Aorta (tissue), 5 donors: ENCODE measurements around the gene PGS1. TPM values are rescaled to one million over a fixed set of nuclear protein-coding genes. Genes with fewer than 3 reads are reported as not detected.

Source experiments
- ATAC-seq: fragments of 200-7000 bp; cut with Tn5 transposase; one replicate; pipeline ENCODE4 v1.9.1; 2022; ENCODE audit warnings: moderate library complexity; ENCODE audit not compliant: low FRiP score
- DNase-seq, 2 donors: peaks; one replicate each; pipeline ENCODE4 v3.0.0-alpha.2; 2020
- H3K27ac ChIP-seq, 2 donors: one replicate each; pipeline ENCODE4 v1.5.1; 2013; ENCODE audit warnings: low read length in 2 of 2, mild to moderate bottlenecking in 2 of 2, moderate library complexity in 2 of 2, control low read depth in 1 of 2, inconsistent platforms in 1 of 2, low read depth in 1 of 2
- H3K27me3 ChIP-seq, 2 donors: one replicate each; pipeline ENCODE4 v1.6.1; 2013; ENCODE audit warnings: control low read depth in 1 of 2, low read length in 1 of 2, mild to moderate bottlenecking in 1 of 2, moderate library complexity in 1 of 2; ENCODE audit not compliant: insufficient read depth in 2 of 2, control insufficient read depth in 1 of 2
- H3K36me3 ChIP-seq, 2 donors: one replicate each; pipeline ENCODE4 v1.6.1; 2013; ENCODE audit warnings: control low read depth in 1 of 2, low read length in 1 of 2, mild to moderate bottlenecking in 1 of 2; ENCODE audit not compliant: insufficient read depth in 2 of 2, control insufficient read depth in 1 of 2
- H3K4me1 ChIP-seq, 2 donors: one replicate each; pipeline ENCODE4 v1.6.1; 2013; ENCODE audit warnings: low read length in 2 of 2, control low read depth in 1 of 2, mild to moderate bottlenecking in 1 of 2, moderate library complexity in 1 of 2; ENCODE audit not compliant: insufficient read depth in 2 of 2, control insufficient read depth in 1 of 2
- H3K4me3 ChIP-seq, 2 donors: one replicate each; pipeline ENCODE4 v1.5.1; 2013; ENCODE audit warnings: low read length in 2 of 2, control low read depth in 1 of 2, mild to moderate bottlenecking in 1 of 2
- H3K9me3 ChIP-seq: one replicate; pipeline ENCODE4 v1.6.1; 2013; ENCODE audit warnings: mild to moderate bottlenecking, low read length; ENCODE audit not compliant: control insufficient read depth
- WGBS, 2 donors: extraction: QIAGEN DNeasy Blood & Tissue Kit; methylation state at CpG; one replicate each; pipeline ENCODE4 v1.1.7; 2013; 5-methylcytosine and 5-hydroxymethylcytosine counted together
- intact Hi-C, 2 donors: fragments of 100-400 bp; cut with DNase I; formaldehyde crosslinking; loops; one replicate each; pipeline versions ENCODE4 v1.14.2 to v1.15.0; 2022
- polyA plus RNA-seq, 2 donors: library from polyadenylated mRNA; stranded (reverse); fragments of 200-250 nt; gene quantifications; one replicate each; pipeline ENCODE4 v1.2.3, GENCODE V29; 2013
- total RNA-seq, 2 donors: library from RNA; stranded (reverse); fragmentation: NEBNext Ultra II Directional; extraction: Animal tissue kit (Norgen Biotek cat#: 25700); gene quantifications; one replicate each; pipeline ENCODE4 v1.2.1, GENCODE V29; 2021
- donor health status: healthy with polysubstance abuse.
- donor health status: Bipolar disorder and iron deficiency.
- donor health status: DM: no; HTN: no; CAD: no.
- donor health status: DM: no; HTN: no; CAD: no.
- donor health status: DM: yes; HTN: yes; CAD: no.

Gene PGS1
- total and polyA plus RNA-seq, 4 donors: 9.9 to 67.0 (median 38.4) TPM

DNA sequence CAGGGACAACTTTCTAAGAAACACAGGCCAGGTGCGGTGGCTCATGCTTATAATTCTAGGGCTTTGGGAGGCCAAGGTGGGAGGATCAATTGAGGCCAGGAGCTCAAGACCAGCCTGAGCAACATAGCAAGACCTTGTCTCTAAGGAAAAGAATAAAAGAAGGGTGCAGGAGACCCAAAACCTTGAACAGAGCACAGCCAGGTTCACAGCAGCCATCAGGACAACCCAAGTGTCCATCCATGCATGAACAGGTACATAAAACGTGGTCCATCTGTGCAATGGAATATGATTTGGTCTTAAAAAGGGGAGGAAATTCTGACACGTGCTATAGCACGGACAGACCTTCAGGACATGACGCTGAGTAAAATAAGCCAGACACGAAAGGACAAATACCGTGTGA, 91.0 kb downstream of the PGS1 start:
- peaks cover 2% of the 10 kb centered on the region for H3K9me3 ChIP-seq
- no peak overlapping the region for H3K4me3 ChIP-seq
- intact Hi-C loops: no loop called here
- 92 to 94% methylated on average over 7 of the region's 7 CpGs for WGBS, 2 donors
- ATAC-seq (no peak), DNase-seq (no peak)
- H3K36me3 ChIP-seq: no peaks in the 10 kb centered on the region
- no peaks in the 10 kb centered on the region for H3K27me3 ChIP-seq
- no peak overlapping the region for H3K27ac ChIP-seq
- no peaks in the 10 kb centered on the region for H3K4me1 ChIP-seq

- H3K36me3 ChIP-seq: no peaks in the 10 kb centered on the region
- intact Hi-C loops: no loop called here
- ATAC-seq (peak; percentile 31), DNase-seq (no peak)
- peaks cover 2% of the 10 kb centered on the region for H3K9me3 ChIP-seq
- no peak overlapping the region for H3K27ac ChIP-seq
- H3K4me1 ChIP-seq: no peaks in the 10 kb centered on the region
- H3K4me3 ChIP-seq: no peak overlapping the region
- no peaks in the 10 kb centered on the region for H3K27me3 ChIP-seq
- 96% methylated on average over 12 of the region's 12 CpGs for WGBS, 2 donors
Measured at GRCh38 chr17:78471635-78472034, 93.2 kb downstream of the PGS1 start.

GRCh38 chr17:78472035-78472905, 93.8 kb downstream of the PGS1 start:
- WGBS, 2 donors: 63 to 72% methylated on average over 23 to 29 of the region's 29 CpGs
- intact Hi-C loops: no loop called here
- no peak overlapping the region for H3K4me3 ChIP-seq
- peaks cover 2% of the 10 kb centered on the region for H3K9me3 ChIP-seq
- H3K4me1 ChIP-seq: no peaks in the 10 kb centered on the region
- no peaks in the 10 kb centered on the region for H3K27me3 ChIP-seq
- no peak for ATAC-seq
- no peak overlapping the region for H3K27ac ChIP-seq
- DNase-seq: no peak
- no peaks in the 10 kb centered on the region for H3K36me3 ChIP-seq

- Histone ChIP-seq H3K27me3 (no peaks in the 10 kb centered on the region), H3K4me1 (no peaks in the 10 kb centered on the region), H3K9me3 (peaks cover 2% of the 10 kb centered on the region), H3K36me3 (no peaks in the 10 kb centered on the region), H3K27ac (no peak overlapping the region), H3K4me3 (no peak overlapping the region)
- DNase-seq (no peak), ATAC-seq (no peak)
- 73 to 78% methylated on average over 12 of the region's 12 CpGs for WGBS, 2 donors
- intact Hi-C loops: no loop called here
Measured at GRCh38 chr17:78473951-78474613, 95.6 kb downstream of the PGS1 start.

Other genes with a start within 250 kb of the PGS1 start
- 10 to 100 TPM; 33.7 to 63.2 TPM for gene TMC6, start 249.9 kb upstream of the PGS1 start, total RNA-seq
- 1 to 10 TPM; 5.5 to 9.1 TPM for gene TMC6, start 249.9 kb upstream of the PGS1 start, polyA plus RNA-seq
- 10 to 100 TPM in 1 of 2 donors, 1 to 10 TPM in 1; 6.6 to 14.4 TPM for gene TMC8, start 247.9 kb upstream of the PGS1 start, total RNA-seq
- gene TMC8, start 247.9 kb upstream of the PGS1 start, polyA plus RNA-seq: 1 to 10 TPM; 1.0 to 8.0 TPM
- not detected for gene C17orf99, start 232.3 kb upstream of the PGS1 start, total RNA-seq
- gene C17orf99, start 232.3 kb upstream of the PGS1 start, polyA plus RNA-seq: under 1 TPM in 1 of 2 donors, not detected in 1; 0.13 TPM
- 10 to 100 TPM; 67.7 to 69.9 TPM for gene SYNGR2, start 210.1 kb upstream of the PGS1 start, total RNA-seq
- 10 to 100 TPM; 49.0 to 91.9 TPM for gene SYNGR2, start 210.1 kb upstream of the PGS1 start, polyA plus RNA-seq
- 1 to 10 TPM; 2.4 to 3.8 TPM for gene TK1, start 191.6 kb upstream of the PGS1 start, total RNA-seq
- 1 to 10 TPM; 1.1 to 2.7 TPM for gene TK1, start 191.6 kb upstream of the PGS1 start, polyA plus RNA-seq
- 10 to 100 TPM; 18.1 to 36.5 TPM for gene AFMID, start 191.3 kb upstream of the PGS1 start, total RNA-seq
- 10 to 100 TPM; 22.2 to 45.4 TPM for gene AFMID, start 191.3 kb upstream of the PGS1 start, polyA plus RNA-seq
- 1 to 10 TPM in 1 of 2 donors, under 1 TPM in 1; 0.65 to 2.8 TPM for gene BIRC5, start 164.4 kb upstream of the PGS1 start, total RNA-seq
- 1 to 10 TPM in 1 of 2 donors, under 1 TPM in 1; 0.10 to 3.4 TPM for gene BIRC5, start 164.4 kb upstream of the PGS1 start, polyA plus RNA-seq
- gene TMEM235, start 147.0 kb upstream of the PGS1 start, total RNA-seq: not detected
- not detected for gene TMEM235, start 147.0 kb upstream of the PGS1 start, polyA plus RNA-seq
- gene SOCS3, start 18.6 kb upstream of the PGS1 start, total RNA-seq: 100 to 1,000 TPM; 107 to 182 TPM
- 10 to 100 TPM; 15.5 to 76.1 TPM for gene SOCS3, start 18.6 kb upstream of the PGS1 start, polyA plus RNA-seq
- under 1 TPM; 0.21 to 0.45 TPM for gene DNAH17, start 198.7 kb downstream of the PGS1 start, total RNA-seq
- gene DNAH17, start 198.7 kb downstream of the PGS1 start, polyA plus RNA-seq: not detected